ENCODE results near the gene AGAP1.
A peak's percentile ranks its signal among the peaks of the same experiment; 100 is the strongest.

AGAP1 gene

GRCh38 chr2:235573331-235574221, 79.7 kb downstream of the AGAP1 start:
- DNase-seq: no peak

GRCh38 chr2:235575431-235575830, 81.6 kb downstream of the AGAP1 start:
- DNase-seq: no peak

GRCh38 chr2:235575904-235576303, 82.1 kb downstream of the AGAP1 start:
- DNase-seq: no peak

GRCh38 chr2:235576337-235576910, 82.6 kb downstream of the AGAP1 start:
- no peak for DNase-seq

- no peak for DNase-seq
Measured at GRCh38 chr2:235577404-235578330, 83.8 kb downstream of the AGAP1 start.

GRCh38 chr2:235579128-235579527, 85.3 kb downstream of the AGAP1 start:
- no peak for DNase-seq

- no peak for DNase-seq
Measured at GRCh38 chr2:235580426-235581157, 86.7 kb downstream of the AGAP1 start.

- no peak for DNase-seq
Measured at GRCh38 chr2:235582081-235582686, 88.3 kb downstream of the AGAP1 start.

GRCh38 chr2:235582729-235583128, 88.9 kb downstream of the AGAP1 start:
- no peak for DNase-seq

- DNase-seq: no peak
Measured at GRCh38 chr2:235583144-235583543, 89.3 kb downstream of the AGAP1 start.

- no peak for DNase-seq
Measured at GRCh38 chr2:235583925-235584637, 90.2 kb downstream of the AGAP1 start.

- DNase-seq: no peak
Measured at GRCh38 chr2:235584638-235585007, 90.8 kb downstream of the AGAP1 start.

GRCh38 chr2:235587202-235587601, 93.4 kb downstream of the AGAP1 start:
- no peak for DNase-seq

- no peak for DNase-seq
Measured at GRCh38 chr2:235588750-235589149, 94.9 kb downstream of the AGAP1 start.

- DNase-seq: no peak
Measured at GRCh38 chr2:235591231-235591730, 97.4 kb downstream of the AGAP1 start.

- no peak for DNase-seq
Measured at GRCh38 chr2:235591921-235592320, 98.1 kb downstream of the AGAP1 start.

GRCh38 chr2:235592430-235592829, 98.6 kb downstream of the AGAP1 start:
- no peak for DNase-seq

- DNase-seq: no peak
Measured at GRCh38 chr2:235592836-235593235, 99.0 kb downstream of the AGAP1 start.

- peak in 1 of 2 experiments; percentile 51 for DNase-seq
Measured at GRCh38 chr2:235594041-235594440, 100.2 kb downstream of the AGAP1 start.

GRCh38 chr2:235594964-235595363, 101.1 kb downstream of the AGAP1 start:
- DNase-seq: no peak

GRCh38 chr2:235595422-235596010, 101.7 kb downstream of the AGAP1 start:
- peak in 1 of 2 experiments; percentile 10 for DNase-seq
